Skeletal muscle satellite cell (primary cell): ENCODE results near the gene GFOD2.

Source experiments
- H3K27me3 ChIP-seq: 2 replicates; pipeline ENCODE4 v1.7.0; 2013; ENCODE audit warnings: low read length; ENCODE audit not compliant: control insufficient read depth, insufficient read depth
- H3K36me3 ChIP-seq: 2 replicates; pipeline ENCODE4 v1.7.0; 2013; ENCODE audit warnings: mild to moderate bottlenecking, control low read depth, low read length; ENCODE audit not compliant: insufficient read depth
- H3K4me1 ChIP-seq: 2 replicates; pipeline ENCODE4 v1.7.0; 2013; ENCODE audit warnings: low read length; ENCODE audit not compliant: control insufficient read depth, insufficient read depth
- H3K4me2 ChIP-seq: 2 replicates; pipeline ENCODE4 v1.7.0; 2013; ENCODE audit warnings: mild to moderate bottlenecking, low read length
- H3K4me3 ChIP-seq: 2 replicates; pipeline ENCODE4 v1.7.0; 2013; ENCODE audit warnings: low read length
- H3K9ac ChIP-seq: 2 replicates; pipeline ENCODE4 v1.7.0; 2013; ENCODE audit warnings: mild to moderate bottlenecking, low read depth, low read length, moderate library complexity
- H3K9me3 ChIP-seq: replicated peaks from 2 replicates; pipeline ENCODE4 v1.7.0; 2013; ENCODE audit warnings: mild to moderate bottlenecking, control low read depth, low read length

Gene GFOD2

GRCh38 chr16:67645397-67646121 is 73.6 kb downstream of the GFOD2 start:
- Histone ChIP-seq H3K4me1 (peaks cover 7% of the 10 kb centered on the region), H3K4me2 (no peak overlapping the region), H3K4me3 (no peak overlapping the region), H3K9me3 (no peaks in the 10 kb centered on the region), H3K9ac (no peak overlapping the region), H3K36me3 (no peaks in the 10 kb centered on the region), H3K27me3 (peaks cover 54% of the 10 kb centered on the region)

GRCh38 chr16:67644038-67644437 is 75.1 kb downstream of the GFOD2 start:
- Histone ChIP-seq H3K9me3 (no peaks in the 10 kb centered on the region), H3K4me3 (no peak overlapping the region), H3K27me3 (peaks cover 39% of the 10 kb centered on the region), H3K9ac (no peak overlapping the region), H3K4me2 (no peak overlapping the region), H3K4me1 (no peaks in the 10 kb centered on the region), H3K36me3 (peaks cover 7% of the 10 kb centered on the region)

- Histone ChIP-seq H3K4me3 (no peak overlapping the region), H3K36me3 (peaks cover 21% of the 10 kb centered on the region), H3K9me3 (no peaks in the 10 kb centered on the region), H3K4me2 (no peak overlapping the region), H3K27me3 (peaks cover 20% of the 10 kb centered on the region), H3K4me1 (no peaks in the 10 kb centered on the region), H3K9ac (no peak overlapping the region)
These were observed 77.1 kb downstream of the GFOD2 start for GRCh38 chr16:67641779-67642708.

- no peak overlapping the region for H3K4me2 ChIP-seq
- no peaks in the 10 kb centered on the region for H3K4me1 ChIP-seq
- peaks cover 31% of the 10 kb centered on the region for H3K36me3 ChIP-seq
- no peak overlapping the region for H3K4me3 ChIP-seq
- no peak overlapping the region for H3K9ac ChIP-seq
- no peaks in the 10 kb centered on the region for H3K27me3 ChIP-seq
- no peaks in the 10 kb centered on the region for H3K9me3 ChIP-seq
These were observed 81.5 kb downstream of the GFOD2 start for GRCh38 chr16:67637625-67638024.

GRCh38 chr16:67636713-67637112 is 82.4 kb downstream of the GFOD2 start:
- H3K4me3 ChIP-seq, result no peak overlapping the region
- H3K27me3 ChIP-seq, result no peaks in the 10 kb centered on the region
- H3K9me3 ChIP-seq, result no peaks in the 10 kb centered on the region
- H3K9ac ChIP-seq, result no peak overlapping the region
- no peaks in the 10 kb centered on the region for H3K4me1 ChIP-seq
- H3K4me2 ChIP-seq, result no peak overlapping the region
- peaks cover 37% of the 10 kb centered on the region for H3K36me3 ChIP-seq

GRCh38 chr16:67632415-67633172 is 86.5 kb downstream of the GFOD2 start:
- Histone ChIP-seq H3K4me3 (no peak overlapping the region), H3K9me3 (no peaks in the 10 kb centered on the region), H3K4me1 (no peaks in the 10 kb centered on the region), H3K36me3 (peaks cover 41% of the 10 kb centered on the region), H3K9ac (no peak overlapping the region), H3K4me2 (no peak overlapping the region), H3K27me3 (no peaks in the 10 kb centered on the region)

- Histone ChIP-seq H3K9ac (no peak overlapping the region), H3K9me3 (no peaks in the 10 kb centered on the region), H3K4me2 (no peak overlapping the region), H3K36me3 (peaks cover 49% of the 10 kb centered on the region), H3K4me3 (no peak overlapping the region), H3K4me1 (no peaks in the 10 kb centered on the region), H3K27me3 (no peaks in the 10 kb centered on the region)
These were observed 90.9 kb downstream of the GFOD2 start for GRCh38 chr16:67628216-67628615.
